Measurements from ENCODE around the gene DTNBP1.

The DTNBP1 gene

DNA sequence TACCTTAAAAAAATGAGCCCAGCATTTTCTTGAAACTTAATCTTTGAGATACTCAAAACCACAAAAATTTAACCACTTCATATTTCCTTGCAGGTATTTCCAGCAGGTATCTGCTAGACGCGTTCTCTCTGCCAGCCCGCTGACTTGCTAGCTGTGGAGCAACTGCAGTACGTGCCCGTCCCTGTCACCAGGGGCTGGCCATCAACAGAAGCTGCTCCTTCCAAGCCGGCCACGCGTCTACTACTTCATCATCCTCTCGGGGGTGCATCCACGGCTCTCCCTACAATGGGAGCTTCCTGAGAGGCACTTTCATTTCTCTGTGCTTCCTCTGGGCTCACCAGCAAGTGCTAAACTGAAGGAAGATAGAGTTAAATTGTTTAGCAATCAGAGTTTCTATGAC is 132.4 kb downstream of the DTNBP1 start:
- no peak for DNase-seq

- DNase-seq, result no peak
These were observed 134.0 kb downstream of the DTNBP1 start for GRCh38 chr6:15528870-15529269.

DNA sequence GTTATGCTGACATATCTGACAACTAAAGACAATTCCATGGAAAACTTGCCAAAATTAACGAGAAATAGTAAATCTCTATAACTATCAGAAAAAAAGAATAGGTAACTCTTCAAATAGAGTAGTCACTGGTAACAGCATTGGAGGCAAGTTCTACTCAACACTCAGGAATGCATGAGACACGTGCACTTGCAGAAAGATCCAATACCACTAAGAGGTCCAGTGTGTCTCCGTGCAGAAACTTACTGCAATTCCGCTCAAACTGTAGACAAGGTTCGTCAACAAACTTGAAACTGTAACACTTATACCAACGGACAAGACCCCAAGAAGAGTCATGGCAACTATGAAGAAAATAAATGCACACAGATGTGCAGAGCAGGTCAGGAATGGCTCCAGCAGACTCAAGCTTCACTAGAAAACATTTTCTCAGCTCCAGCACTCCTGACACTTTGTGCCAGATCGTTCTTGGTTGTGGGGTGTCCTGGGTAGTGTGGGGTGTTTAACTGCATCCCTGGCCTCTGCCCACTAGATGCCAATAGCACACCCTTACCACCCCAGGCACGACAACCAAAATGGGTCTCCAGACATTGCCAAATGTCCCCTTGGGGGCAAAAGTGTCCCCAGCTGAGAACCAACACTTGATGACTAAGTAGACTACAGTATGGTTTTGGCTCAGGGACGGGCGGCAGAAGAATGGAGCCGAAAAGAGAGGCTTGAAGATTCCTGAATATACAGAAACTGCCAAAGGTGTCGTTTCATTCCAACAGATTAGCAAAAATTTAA is 134.8 kb downstream of the DTNBP1 start:
- no peak for DNase-seq

- DNase-seq, result no peak
These were observed 136.6 kb downstream of the DTNBP1 start for GRCh38 chr6:15526212-15526701.

DNA sequence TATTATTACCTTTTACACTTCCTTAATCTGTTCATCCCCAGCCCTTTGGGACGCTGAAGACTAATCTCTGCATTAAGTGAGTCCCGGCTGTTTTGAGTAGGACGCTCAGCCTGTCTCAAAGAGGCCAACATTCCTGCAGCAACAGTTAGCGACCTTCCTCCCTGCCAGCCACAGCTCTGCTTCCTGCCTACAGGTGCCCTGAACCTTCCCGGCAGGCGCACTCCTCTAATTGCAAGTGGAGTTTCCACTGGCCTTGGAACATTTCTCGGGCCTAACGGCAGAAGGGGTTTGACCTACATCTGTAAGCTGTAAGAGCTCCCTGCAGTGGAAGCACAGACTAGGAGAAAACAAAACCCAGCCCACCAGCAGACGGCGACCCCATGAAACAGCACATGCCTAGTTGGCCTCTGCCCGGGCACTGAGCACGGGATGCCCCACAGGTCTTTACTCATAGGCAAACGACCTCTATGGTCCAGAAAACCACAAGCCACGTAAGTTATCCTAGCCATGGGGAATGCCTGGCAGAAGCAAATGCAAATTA is 137.9 kb downstream of the DTNBP1 start:
- DNase-seq, result no peak

GRCh38 chr6:15523679-15524630 is 138.9 kb downstream of the DTNBP1 start:
- DNase-seq, result no peak

GRCh38 chr6:15522856-15523529 is 139.8 kb downstream of the DTNBP1 start:
- no peak for DNase-seq

DNA sequence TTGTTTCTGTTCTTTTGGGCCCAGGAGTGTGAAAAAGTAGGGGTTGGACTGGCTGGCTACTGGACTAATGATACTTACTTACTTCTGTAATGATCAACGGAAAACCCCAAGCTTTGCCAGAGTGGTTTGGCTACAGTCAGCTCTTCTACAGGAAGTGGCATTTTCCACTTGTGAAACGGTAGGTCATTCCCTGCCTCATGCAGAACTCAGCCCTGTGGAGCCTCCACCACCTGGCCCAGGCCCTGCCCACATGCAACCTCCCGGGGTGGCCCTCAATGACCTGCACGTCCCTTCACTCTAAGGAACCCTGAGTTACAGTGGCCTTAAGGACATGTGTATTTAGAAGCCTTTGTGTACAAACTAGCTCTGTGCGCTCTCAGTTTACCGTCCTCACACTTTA is 140.4 kb downstream of the DTNBP1 start:
- no peak for DNase-seq

- no peak for DNase-seq
These were observed 140.8 kb downstream of the DTNBP1 start for GRCh38 chr6:15522026-15522425.

GRCh38 chr6:15521582-15521981 is 141.2 kb downstream of the DTNBP1 start:
- DNase-seq, result no peak

DNA sequence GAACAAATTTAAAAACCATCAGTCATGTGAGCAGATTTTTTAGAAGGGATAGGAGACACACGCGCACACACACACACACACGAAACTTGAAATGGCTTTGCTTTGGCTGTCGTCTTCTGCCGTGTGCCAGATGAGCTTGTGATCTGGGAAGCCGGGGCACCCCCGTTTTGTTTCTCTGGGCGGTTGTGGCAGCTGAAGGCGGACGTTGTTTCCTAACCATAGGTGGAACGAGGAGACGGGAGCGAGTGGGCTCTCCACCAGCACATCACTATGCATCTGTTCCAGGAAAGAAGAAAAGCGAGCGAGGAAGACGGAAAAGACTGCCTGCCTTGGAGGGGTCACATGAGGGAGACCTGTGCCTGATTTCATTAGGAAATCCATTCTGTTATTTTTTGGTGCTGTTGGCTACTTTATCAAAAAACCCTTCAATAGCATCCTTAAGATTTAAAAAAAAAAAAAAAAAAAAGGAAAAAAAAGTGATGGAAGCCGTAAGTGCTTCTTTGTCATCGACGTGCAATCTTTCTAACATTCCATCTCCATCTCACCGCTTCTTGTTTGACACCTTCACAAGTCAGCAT is 142.1 kb downstream of the DTNBP1 start:
- no peak for DNase-seq

- DNase-seq, result no peak
These were observed 143.1 kb downstream of the DTNBP1 start for GRCh38 chr6:15519681-15520080.

- no peak for DNase-seq
These were observed 143.9 kb downstream of the DTNBP1 start for GRCh38 chr6:15518878-15519277.

DNA sequence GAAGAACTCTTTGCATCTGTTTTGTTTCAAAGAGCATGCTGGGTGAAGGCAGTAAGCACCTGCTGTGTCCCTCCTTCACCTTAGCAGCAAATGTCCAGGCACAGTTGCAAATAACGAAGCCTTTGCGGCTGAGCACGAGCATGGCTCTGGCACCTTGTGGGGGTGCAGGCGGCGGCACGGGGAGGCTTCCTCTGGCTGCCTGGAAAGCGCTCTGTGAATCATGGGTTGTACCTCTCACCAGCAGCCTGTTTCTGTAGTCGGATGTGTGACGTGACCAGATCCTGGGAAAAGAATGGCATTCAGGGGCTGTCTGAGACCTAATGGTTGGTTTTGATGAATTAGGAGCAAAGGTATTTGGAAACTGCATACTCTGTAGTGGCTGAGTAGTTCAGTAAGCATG is 144.8 kb downstream of the DTNBP1 start:
- DNase-seq, result no peak

- DNase-seq, result no peak
These were observed 145.2 kb downstream of the DTNBP1 start for GRCh38 chr6:15517600-15517999.

DNA sequence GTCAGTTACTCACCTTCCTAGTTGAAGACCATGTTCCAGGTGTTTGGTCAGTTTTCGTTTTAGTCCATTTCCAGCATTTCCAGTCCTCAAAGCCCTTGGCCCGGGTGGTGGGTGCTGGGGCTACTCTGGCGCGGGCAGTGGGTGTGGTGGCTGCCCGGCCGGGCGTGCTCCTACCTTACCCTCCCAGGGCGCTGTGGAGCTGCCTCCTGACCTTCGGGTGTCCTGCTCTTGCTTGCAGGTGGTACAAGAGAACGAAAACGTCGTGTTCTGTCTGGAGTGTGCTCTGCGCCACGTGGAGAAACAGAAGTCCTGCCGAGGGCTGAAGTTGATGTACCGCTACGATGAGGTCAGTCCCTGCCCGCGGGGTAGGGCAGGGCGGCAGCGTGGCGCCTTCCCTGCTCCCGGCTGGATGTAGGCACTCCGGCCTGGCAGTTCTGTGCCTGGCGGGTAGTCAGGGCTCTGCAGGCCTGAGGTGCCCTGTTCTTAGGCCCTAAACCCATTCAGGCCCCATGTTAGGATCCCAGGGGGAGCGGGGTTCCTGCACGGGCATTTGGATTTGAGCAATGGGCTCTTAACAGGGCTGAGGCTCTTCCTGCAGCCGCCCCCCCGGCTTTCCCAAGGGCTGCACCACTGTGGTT is 145.8 kb downstream of the DTNBP1 start:
- DNase-seq, result no peak

- DNase-seq, result no peak
These were observed 146.4 kb downstream of the DTNBP1 start for GRCh38 chr6:15516378-15516777.

DNA sequence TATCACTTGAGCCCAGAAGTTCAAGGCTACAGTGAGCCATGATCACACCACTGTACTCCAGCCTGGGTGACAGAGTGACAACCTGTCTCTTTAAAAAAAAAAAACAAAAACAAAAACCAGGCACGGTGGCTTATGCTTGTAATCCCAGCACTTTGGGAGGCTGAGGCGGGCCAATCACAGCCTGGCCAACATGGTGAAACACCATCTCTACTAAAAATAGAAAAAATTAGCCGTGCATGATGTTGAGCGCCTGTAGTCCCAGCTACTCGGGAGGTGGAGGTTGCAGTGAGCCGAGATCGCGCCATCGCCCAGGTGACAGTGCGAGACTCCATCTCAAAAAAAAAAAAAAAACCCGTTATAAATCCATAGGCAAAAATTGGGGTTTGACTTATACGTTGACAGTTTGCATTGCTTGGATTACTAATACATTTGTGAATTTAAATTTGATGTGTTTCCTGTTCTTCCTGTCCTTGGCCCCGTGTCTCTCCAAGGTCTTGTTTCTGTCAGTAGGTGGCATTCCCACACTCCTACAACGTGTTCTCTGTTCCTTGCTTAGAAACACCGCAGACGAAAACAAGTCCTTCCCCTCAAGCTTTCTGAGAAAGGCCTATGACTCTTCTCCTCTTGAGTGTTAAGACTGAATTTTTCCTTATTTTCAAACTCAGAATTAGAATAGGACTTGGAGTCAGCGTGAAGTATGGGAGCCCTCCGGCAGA is 147.0 kb downstream of the DTNBP1 start:
- DNase-seq, result no peak

- no peak for DNase-seq
These were observed 147.6 kb downstream of the DTNBP1 start for GRCh38 chr6:15515226-15515625.

DNA sequence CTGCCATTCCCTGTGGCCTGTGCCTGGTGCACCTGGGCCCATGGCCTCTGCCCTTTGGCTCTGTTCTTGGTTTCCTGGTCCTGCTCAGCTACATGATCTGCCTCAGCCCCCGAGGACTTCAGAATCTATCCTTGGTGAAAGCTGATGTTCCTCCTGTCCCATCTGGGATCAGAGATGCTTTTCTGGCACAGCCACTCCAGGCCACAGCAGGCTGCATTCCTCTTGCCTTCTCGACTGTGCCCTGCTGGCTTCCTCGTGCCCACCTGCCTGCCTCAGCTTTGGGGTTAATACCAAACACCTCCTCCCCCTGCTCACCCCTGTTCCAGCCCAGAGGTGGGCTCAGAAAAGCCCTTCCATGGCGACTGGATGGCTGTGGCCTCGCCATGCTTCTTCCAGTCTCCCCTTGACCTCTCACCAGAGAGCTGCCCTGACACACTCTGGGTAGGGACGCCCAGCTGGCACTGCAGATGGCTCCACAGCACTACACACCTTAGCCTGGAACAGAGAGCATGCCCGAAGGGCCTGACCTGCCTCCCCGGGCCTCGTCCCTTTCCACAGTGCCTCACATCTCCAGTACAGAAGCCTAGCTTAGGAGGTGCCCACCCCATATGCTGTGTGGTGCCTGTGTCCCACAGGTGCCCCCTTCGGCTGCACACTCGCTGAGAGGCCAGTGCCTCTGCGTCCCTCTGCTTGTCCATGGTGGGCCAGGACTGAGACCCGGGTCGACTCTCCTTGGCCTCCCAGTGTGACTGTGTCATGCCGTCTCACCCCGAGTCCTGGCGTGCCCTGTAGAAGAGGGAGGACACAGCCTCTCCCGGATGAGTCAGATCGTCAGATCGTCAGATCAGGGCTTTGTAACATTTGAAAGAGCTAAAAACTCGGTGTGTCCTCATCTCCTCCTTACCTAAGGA is 148.8 kb downstream of the DTNBP1 start:
- no peak for DNase-seq
